Esophagus squamous epithelium (tissue), 4 donors: ENCODE results near the gene TRAPPC4.

Experiments used
- POLR2A ChIP-seq, 4 donors: fragments of 450-650 bp; IDR thresholded peaks; one replicate each; pipeline ENCODE4 v1.6.1; 2017; ENCODE audit warnings: antibody characterized with exemption in 4 of 4, mild to moderate bottlenecking in 4 of 4, moderate library complexity in 3 of 4
- TF ChIP-seq, protein P1 (sequence below), 6 experiments: fragments of 450-650 bp in 4 of 6; fragments of 200-600 bp in 2 of 6; sonication (generic) in 2 of 6; IDR thresholded peaks; one replicate each; pipeline ENCODE4 v1.5.1; 2016 to 2019; ENCODE audit warnings: antibody characterized with exemption in 6 of 6, mild to moderate bottlenecking in 4 of 6, moderate library complexity in 4 of 6

DNA sequence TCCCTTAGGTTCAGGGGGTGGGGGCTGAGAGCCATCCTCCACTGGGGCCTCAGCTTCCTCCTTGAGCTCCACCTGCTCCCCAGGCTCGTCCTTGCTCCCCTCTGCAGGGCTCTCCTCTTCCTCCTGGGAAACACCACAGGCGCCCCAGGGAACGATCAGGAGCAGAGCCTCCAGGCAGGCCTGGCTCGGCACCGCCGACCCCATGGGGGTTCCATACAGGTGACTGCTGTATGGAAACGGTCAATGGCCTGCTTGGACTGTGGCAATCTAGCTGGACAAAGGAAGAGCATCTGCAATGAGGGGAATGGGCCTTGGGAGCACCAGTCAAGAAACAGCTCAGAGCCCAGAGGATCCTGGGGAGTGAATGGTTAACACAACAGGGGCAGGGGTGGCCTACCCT, 30.5 kb downstream of the TRAPPC4 start:
- TF ChIP-seq, protein P1, sequence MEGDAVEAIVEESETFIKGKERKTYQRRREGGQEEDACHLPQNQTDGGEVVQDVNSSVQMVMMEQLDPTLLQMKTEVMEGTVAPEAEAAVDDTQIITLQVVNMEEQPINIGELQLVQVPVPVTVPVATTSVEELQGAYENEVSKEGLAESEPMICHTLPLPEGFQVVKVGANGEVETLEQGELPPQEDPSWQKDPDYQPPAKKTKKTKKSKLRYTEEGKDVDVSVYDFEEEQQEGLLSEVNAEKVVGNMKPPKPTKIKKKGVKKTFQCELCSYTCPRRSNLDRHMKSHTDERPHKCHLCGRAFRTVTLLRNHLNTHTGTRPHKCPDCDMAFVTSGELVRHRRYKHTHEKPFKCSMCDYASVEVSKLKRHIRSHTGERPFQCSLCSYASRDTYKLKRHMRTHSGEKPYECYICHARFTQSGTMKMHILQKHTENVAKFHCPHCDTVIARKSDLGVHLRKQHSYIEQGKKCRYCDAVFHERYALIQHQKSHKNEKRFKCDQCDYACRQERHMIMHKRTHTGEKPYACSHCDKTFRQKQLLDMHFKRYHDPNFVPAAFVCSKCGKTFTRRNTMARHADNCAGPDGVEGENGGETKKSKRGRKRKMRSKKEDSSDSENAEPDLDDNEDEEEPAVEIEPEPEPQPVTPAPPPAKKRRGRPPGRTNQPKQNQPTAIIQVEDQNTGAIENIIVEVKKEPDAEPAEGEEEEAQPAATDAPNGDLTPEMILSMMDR (IDR thresholded peaks at IDR 0.05), result no peak
- no peak for TF ChIP-seq POLR2A (IDR thresholded peaks at IDR 0.05)
